Peyer's patch (tissue), 4 donors: ENCODE data around the gene CREBBP.

Experiments used
- POLR2A ChIP-seq, 2 donors: fragments of 450-650 bp; IDR thresholded peaks; one replicate each; pipeline ENCODE4 v1.5.1; 2017; ENCODE audit warnings: antibody characterized with exemption in 2 of 2, mild to moderate bottlenecking in 2 of 2, moderate library complexity in 2 of 2
- TF ChIP-seq, protein P1 (sequence below), 6 experiments: fragments of 450-650 bp in 4 of 6; fragments of 200-600 bp in 2 of 6; sonication (generic) in 1 of 6; IDR thresholded peaks; one replicate each; pipeline ENCODE4 v1.5.1; 2017 to 2019; ENCODE audit warnings: antibody characterized with exemption in 6 of 6, mild to moderate bottlenecking in 3 of 6, moderate library complexity in 1 of 6

DNA sequence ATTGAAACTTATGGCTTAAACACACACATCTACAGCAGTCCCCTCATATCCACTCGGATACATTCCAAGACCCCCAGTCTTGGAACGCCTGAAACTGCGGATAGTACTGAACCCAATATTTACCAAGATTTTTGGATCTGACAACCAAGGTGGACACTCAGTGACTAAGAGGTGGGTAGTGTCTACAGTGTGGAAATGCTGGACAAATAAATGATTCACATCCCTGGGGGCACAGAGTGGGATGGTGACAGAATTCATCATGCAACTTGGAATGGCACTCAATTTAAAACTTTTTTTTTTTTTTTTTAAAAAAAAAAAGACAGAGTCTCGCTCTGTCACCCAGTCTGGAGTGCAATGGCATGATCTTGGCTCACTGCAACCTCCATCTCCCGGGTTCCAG lies 109.0 kb downstream of the CREBBP start:
- TF ChIP-seq POLR2A (IDR thresholded peaks at IDR 0.05) = no peak
- TF ChIP-seq, protein P1, sequence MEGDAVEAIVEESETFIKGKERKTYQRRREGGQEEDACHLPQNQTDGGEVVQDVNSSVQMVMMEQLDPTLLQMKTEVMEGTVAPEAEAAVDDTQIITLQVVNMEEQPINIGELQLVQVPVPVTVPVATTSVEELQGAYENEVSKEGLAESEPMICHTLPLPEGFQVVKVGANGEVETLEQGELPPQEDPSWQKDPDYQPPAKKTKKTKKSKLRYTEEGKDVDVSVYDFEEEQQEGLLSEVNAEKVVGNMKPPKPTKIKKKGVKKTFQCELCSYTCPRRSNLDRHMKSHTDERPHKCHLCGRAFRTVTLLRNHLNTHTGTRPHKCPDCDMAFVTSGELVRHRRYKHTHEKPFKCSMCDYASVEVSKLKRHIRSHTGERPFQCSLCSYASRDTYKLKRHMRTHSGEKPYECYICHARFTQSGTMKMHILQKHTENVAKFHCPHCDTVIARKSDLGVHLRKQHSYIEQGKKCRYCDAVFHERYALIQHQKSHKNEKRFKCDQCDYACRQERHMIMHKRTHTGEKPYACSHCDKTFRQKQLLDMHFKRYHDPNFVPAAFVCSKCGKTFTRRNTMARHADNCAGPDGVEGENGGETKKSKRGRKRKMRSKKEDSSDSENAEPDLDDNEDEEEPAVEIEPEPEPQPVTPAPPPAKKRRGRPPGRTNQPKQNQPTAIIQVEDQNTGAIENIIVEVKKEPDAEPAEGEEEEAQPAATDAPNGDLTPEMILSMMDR (IDR thresholded peaks at IDR 0.05) = no peak
